ENCODE data around the gene HSD17B14.

Gene HSD17B14

DNA sequence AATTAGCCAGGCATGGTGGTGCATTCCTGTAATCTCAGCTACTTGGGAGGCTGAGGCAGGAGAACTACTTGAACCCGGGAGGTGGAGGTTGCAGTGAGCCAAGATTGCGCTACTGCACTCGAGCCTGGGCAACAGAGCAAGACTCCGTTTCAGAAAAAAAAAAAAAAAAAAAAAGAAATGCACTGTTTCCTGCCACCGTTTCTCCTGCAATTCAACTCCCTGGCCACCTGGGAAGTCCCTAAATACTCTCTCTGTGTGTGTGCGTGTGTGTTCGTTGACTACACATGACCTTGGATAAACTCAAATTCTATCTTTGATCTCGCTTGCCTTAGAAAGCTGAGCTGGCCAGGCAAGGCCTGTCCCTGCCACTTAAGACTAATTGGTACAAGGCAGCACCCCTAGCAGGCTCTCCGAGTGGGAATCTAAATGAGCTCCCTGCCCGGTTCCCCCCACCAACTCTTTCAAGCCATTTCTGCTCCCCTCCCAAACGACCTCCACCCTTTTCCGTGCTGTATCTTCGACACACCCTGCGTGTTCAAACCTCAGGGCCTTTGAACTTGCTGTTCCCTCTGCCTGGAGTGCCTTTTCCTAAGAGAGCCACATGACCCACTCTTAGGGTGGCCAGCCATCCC lies 20.3 kb downstream of the HSD17B14 start:
- DNase-seq (ENCODE audit: low read depth in 2 of 2), result peak in 1 of 2 donors; percentile 20
- no peak for TF ChIP-seq CTCF (IDR thresholded peaks at IDR 0.05; ENCODE audit: low read depth, low read length)
- H3K4me3 ChIP-seq (replicated peaks in 1 of 2; ENCODE audit: low read depth in 2 of 2, low read length in 2 of 2), result no peak overlapping the region

DNA sequence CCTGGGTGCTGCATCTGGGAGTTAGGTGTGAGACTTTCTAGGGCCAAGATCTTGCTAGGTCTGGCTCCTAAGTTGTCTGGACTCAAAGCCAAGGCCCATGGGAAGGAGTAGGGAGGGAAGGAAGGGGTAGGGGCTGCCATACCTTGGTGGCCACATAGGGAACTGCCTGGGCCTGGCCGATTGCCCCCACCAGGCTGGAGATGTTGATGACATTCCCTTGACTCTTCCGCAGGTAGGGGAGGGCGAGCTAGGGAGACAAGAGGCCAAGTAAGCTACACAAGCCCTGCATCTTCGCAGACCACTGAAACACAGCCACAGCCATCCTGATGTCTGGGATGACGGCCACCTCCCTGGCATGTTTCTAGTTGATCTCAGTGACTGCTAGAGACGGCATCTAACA lies 21.4 kb downstream of the HSD17B14 start:
- no peak overlapping the region for H3K4me3 ChIP-seq (replicated peaks in 1 of 2; ENCODE audit: low read depth in 2 of 2, low read length in 2 of 2)
- DNase-seq (ENCODE audit: low read depth in 2 of 2), result no peak
- TF ChIP-seq CTCF (IDR thresholded peaks at IDR 0.05; ENCODE audit: low read depth, low read length), result no peak

- DNase-seq (ENCODE audit: low read depth in 2 of 2), result no peak
- H3K4me3 ChIP-seq (replicated peaks in 1 of 2; ENCODE audit: low read depth in 2 of 2, low read length in 2 of 2), result no peak overlapping the region
- TF ChIP-seq CTCF (IDR thresholded peaks at IDR 0.05; ENCODE audit: low read depth, low read length), result peak; percentile 5
Measured at GRCh38 chr19:48813123-48813913, 23.0 kb downstream of the HSD17B14 start.

DNA sequence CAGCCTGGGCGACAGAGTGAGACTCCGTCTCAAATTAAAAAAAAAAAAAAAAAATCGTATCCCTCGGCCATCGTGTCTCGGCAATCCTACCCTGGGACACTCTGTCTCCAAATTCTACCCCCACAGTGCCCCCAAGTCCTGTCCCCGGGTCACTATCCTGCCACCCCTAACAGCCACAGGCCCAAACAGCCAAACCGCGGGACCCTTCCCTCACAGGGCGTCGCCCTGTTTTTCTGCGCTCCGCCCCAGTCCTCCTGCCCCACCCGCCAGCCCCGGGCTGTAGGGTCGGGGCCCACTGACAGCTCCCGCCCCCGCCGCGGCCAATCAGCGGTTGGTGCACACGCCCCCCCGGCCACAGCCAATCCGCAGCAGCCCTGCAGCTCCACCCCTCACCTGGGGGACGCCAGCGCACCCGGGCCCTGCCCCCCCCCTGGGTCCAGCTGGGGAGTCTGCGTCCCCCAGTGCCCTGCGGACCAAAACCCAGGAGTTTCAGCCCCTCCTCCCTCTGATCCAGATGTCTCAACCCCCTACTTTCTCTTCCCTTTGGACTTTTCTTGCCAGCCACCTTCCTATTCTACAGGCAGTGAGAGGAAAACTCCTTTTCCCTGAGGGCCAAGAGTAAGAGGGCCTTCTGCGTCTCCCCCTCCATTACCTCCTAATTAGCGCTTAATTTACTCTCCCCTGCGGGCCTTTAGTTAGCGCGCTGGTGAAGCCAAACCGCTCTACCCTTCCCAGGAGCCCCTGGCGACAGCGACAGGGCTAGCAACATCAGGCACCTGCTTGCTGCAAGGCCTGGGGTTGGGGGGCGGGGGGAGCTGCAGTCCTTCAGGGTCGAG lies 24.0 kb downstream of the HSD17B14 start:
- TF ChIP-seq CTCF (IDR thresholded peaks at IDR 0.05; ENCODE audit: low read depth, low read length), result no peak
- DNase-seq (ENCODE audit: low read depth in 2 of 2), result peak; percentile 38 to 88
- H3K4me3 ChIP-seq (replicated peaks in 1 of 2; ENCODE audit: low read depth in 2 of 2, low read length in 2 of 2), result peak overlapping the region; percentile 40 to 75

DNA sequence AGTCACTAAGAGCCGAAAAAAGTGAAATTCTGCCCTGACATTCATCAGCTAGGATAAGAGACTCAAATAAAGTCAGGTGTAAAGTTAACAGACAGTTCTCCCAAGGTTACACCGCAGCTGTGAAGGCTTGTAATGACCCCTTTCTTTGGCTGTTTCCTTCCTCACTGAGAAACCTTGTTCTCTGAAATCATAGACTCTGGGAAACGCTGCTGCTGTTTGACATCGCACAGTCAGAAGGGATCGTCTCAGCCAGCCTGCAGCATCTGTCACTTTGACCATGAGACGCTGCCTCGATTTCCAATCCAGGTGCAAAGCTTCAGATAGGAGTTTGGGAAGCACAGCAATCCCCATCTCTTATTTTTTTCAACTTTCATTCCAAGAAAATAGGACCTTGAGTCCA lies 26.1 kb downstream of the HSD17B14 start:
- DNase-seq (ENCODE audit: low read depth in 2 of 2), result no peak
- TF ChIP-seq CTCF (IDR thresholded peaks at IDR 0.05; ENCODE audit: low read depth, low read length), result no peak
- peak overlapping the region; percentile 75 to 77 for H3K4me3 ChIP-seq (replicated peaks in 1 of 2; ENCODE audit: low read depth in 2 of 2, low read length in 2 of 2)

- TF ChIP-seq CTCF (IDR thresholded peaks at IDR 0.05; ENCODE audit: low read depth, low read length), result no peak
- DNase-seq (ENCODE audit: low read depth in 2 of 2), result no peak
- no peak overlapping the region for H3K4me3 ChIP-seq (replicated peaks in 1 of 2; ENCODE audit: low read depth in 2 of 2, low read length in 2 of 2)
Measured at GRCh38 chr19:48807590-48808308, 28.5 kb downstream of the HSD17B14 start.
